Erythroblast (primary cell): Measurements from ENCODE around the gene CCDC137.

Experiments
- GATA1 ChIP-seq: IDR thresholded peaks from 2 replicates; pipeline ENCODE4 v1.6.1; 2011; ENCODE audit warnings: low read depth, mild to moderate bottlenecking, control low read depth, low read length, moderate library complexity
- POLR2A ChIP-seq: IDR thresholded peaks from 2 replicates; pipeline ENCODE4 v1.6.1; 2011; ENCODE audit warnings: mild to moderate bottlenecking, low read length

DNA sequence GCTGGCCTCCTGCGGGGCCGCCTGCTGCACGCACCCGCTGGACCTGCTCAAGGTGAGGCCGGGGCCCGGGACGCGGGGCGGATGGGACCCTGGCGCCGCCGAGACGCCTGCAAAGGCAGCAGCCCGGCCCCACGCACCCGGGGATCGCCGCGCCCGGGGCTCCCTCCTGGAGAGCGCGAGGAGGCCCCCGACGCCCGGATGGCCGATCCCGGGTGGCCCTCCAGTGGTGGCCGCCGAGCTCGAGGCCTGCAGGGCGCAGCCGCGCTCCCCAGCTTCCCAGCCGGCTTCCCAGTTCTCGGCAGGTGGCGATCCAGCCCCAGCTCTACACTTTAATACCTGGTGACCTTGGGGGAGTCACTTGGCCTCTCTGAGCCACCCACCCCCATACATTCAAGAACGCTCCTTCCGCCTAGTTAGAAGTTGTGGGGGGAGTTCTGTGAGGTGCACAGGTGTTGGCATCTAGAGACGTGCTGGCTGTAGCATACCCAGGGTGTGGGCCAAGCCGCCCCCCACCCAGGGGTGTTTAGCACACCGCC, 46.0 kb downstream of the CCDC137 start:
- TF ChIP-seq POLR2A = no peak
- TF ChIP-seq GATA1 = no peak
